Spleen (tissue), 11 donors: ENCODE data around the gene PTPRM. TPM values are rescaled to one million over a fixed set of nuclear protein-coding genes. Genes with fewer than 3 reads are reported as not detected.
A peak's percentile ranks its signal among the peaks of the same experiment; 100 is the strongest.

ENCODE experiments used
- DNase-seq: peaks from one replicate; pipeline ENCODE4 v3.0.0-alpha.2; 2020
- H3K27ac ChIP-seq, 8 donors: fragments of 200-600 bp; sonication (generic) in 7 of 8; 1 replicate in 4 of 8; 2 replicates in 4 of 8; pipeline versions ENCODE4 v1.5.0 to v1.8.0; 2016 to 2021; ENCODE audit warnings: inconsistent platforms in 4 of 8, mild to moderate bottlenecking in 4 of 8, moderate library complexity in 1 of 8
- H3K27me3 ChIP-seq, 7 donors: fragments of 200-600 bp; sonication (generic) in 6 of 7; replicated peaks in 1 of 7; 1 replicate in 4 of 7; 2 replicates in 3 of 7; pipeline versions ENCODE4 v1.5.0 to v1.8.0; 2016 to 2021; ENCODE audit warnings: inconsistent platforms in 3 of 7, mild to moderate bottlenecking in 1 of 7
- H3K36me3 ChIP-seq, 6 donors: fragments of 200-600 bp; sonication (generic) in 5 of 6; 1 replicate in 4 of 6; 2 replicates in 2 of 6; pipeline versions ENCODE4 v1.5.0 to v1.8.0; 2016 to 2021; ENCODE audit warnings: inconsistent platforms in 2 of 6
- H3K4me1 ChIP-seq, 6 donors: fragments of 200-600 bp; sonication (generic) in 5 of 6; 1 replicate in 3 of 6; 2 replicates in 3 of 6; pipeline versions ENCODE4 v1.5.0 to v1.8.0; 2016 to 2021; ENCODE audit warnings: inconsistent platforms in 3 of 6
- H3K4me3 ChIP-seq, 8 donors: fragments of 200-600 bp; sonication (generic) in 7 of 8; 1 replicate in 4 of 8; 2 replicates in 4 of 8; pipeline versions ENCODE4 v1.5.0 to v1.8.0; 2016 to 2021; ENCODE audit warnings: inconsistent platforms in 4 of 8, mild to moderate bottlenecking in 4 of 8, moderate library complexity in 2 of 8
- H3K9me3 ChIP-seq, 8 donors: fragments of 200-600 bp; sonication (generic) in 7 of 8; 1 replicate in 4 of 8; 2 replicates in 4 of 8; pipeline versions ENCODE4 v1.5.0 to v1.8.0; 2016 to 2021; ENCODE audit warnings: inconsistent platforms in 4 of 8
- CTCF ChIP-seq, 11 experiments: fragments of 200-600 bp in 7 of 11; fragments of 450-650 bp in 4 of 11; sonication (generic) in 4 of 11; IDR thresholded peaks in 8 of 11; conservative IDR thresholded peaks in 3 of 11; 1 replicate in 7 of 11; 2 replicates in 4 of 11; pipeline versions ENCODE4 v1.4.0 to v1.8.0; 2016 to 2021; ENCODE audit warnings: antibody characterized with exemption in 11 of 11, inconsistent platforms in 4 of 11, mild to moderate bottlenecking in 1 of 11
- POLR2A ChIP-seq, 3 donors: fragments of 450-650 bp; IDR thresholded peaks; one replicate each; pipeline ENCODE4 v1.5.1; 2017; ENCODE audit warnings: antibody characterized with exemption in 3 of 3, mild to moderate bottlenecking in 1 of 3
- POLR2AphosphoS5 ChIP-seq, 3 donors: sonication (generic); formaldehyde crosslinking; IDR thresholded peaks; one replicate each; pipeline ENCODE4 v1.5.1; 2017; ENCODE audit warnings: antibody characterized with exemption in 3 of 3
- WGBS, 5 donors: extraction: QIAGEN DNeasy Blood & Tissue Kit in 3 of 5; methylation state at CpG; one replicate each; pipeline versions ENCODE4 v1.1.5 to v1.1.7; 2013 to 2018; 5-methylcytosine and 5-hydroxymethylcytosine counted together
- intact Hi-C: fragments of 100-400 bp; cut with DNase I; formaldehyde crosslinking; loops from one replicate; pipeline ENCODE4 v1.15.0; 2023; ENCODE audit warnings: low total_unique reads
- polyA plus RNA-seq, 3 donors: library from polyadenylated mRNA; stranded (reverse); fragments of 200-250 nt; gene quantifications; one replicate each; pipeline ENCODE4 v1.2.1, GENCODE V29; 2013
- total RNA-seq, 7 donors: library from RNA; depleted of rRNA in 3 of 7; stranded (reverse); fragments of >200 nt in 3 of 7; fragmentation: NEBNext Ultra II Directional in 4 of 7; extraction: Animal tissue kit (Norgen Biotek cat#: 25700) in 4 of 7; gene quantifications; one replicate each; pipeline versions ENCODE4 v1.1.0 to v1.2.1, GENCODE V29; 2016 to 2021
- donor health status: healthy with polysubstance abuse.
- donor health status: DM: no; HTN: no; CAD: no; lungs with moderate emphysema.
- donor health status: DM: no; HTN: no; CAD: no.
- donor health status: Bipolar disorder and iron deficiency.
- donor health status: healthy.
- donor health status: DM: no; HTN: no; CAD: no.
- donor health status: DM: yes; HTN: yes; CAD: no.

Gene PTPRM
- total and polyA plus RNA-seq, 10 donors: 23.5 to 97.8 (median 62.8) TPM

DNA sequence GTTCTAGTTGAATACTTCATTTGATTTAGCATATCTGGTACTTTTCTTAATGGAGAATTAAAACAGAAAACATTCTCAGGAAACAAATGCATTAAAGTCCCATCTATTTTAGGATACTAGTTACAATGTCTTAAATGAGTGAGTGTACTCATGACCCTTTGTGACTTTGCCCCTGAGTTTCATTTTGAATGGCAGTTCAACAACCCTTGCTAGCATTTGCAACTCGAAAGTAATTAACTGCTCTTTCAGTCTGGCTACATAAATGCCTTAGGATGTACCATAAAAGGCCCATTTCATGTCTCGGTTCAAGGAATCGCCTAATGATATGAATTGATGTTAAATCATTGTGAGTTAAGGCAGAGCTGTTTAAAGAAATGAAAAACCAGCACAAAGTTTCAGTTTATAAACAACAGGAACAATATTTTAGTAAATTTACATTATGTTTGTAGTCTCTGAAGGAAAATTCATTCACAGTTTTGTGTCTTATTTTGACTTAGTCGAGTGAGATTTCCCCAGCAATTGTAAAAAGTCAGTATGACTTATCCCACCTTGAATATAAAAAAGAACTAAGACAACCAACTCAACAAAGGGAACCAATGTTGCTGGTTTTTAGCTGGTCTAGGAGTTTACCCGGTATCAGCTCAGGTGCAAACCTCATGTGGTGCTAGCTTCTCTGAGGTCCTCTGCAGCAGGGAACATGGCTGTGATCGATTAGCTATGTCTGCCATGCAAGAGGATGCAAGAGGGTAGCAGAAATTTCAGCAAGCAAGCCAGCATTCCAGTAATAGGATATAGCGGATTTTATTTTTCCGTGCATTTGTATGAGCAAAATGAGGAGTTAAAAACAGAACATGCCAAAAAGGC lies 386.2 kb downstream of the PTPRM start:
- WGBS, 5 donors: 65 to 84% (median 80%) methylated on average over 8 of the region's 8 CpGs

DNA sequence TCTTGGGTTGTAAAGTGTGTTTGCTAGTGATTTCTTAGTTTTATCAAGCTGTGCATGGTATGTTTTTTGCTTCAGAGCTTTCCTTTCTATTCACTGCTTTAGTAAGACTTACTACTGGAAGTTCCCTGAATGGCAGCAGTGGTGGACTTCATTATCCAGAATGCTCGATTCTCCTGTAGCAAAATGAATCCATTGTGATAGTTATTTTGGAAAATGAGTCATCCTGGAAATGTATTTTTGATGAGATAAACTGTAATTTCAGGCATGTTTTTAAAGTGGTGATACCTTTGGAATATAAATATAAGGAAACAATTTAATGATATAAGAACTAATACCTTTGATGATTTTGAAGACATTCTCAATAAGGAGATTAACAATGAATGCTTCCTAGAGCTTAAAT lies 387.1 kb downstream of the PTPRM start:
- WGBS, 5 donors: 35 to 79% (median 72%) methylated on average over 1 of the region's 1 CpG
- peaks cover 0 to 20% (median 9%) of the 10 kb centered on the region in 6 donors for H3K4me1 ChIP-seq
- no peak overlapping the region for H3K4me3 ChIP-seq
- no peak for DNase-seq
- intact Hi-C loops: no loop called here
- H3K27me3 ChIP-seq: no peaks in the 10 kb centered on the region
- no peaks in the 10 kb centered on the region for H3K36me3 ChIP-seq
- no peak for TF ChIP-seq CTCF (IDR thresholded peaks at IDR 0.05 in 8 of 11, conservative IDR thresholded peaks at IDR 0.05 in 3 of 11)
- no peak for TF ChIP-seq POLR2A (IDR thresholded peaks at IDR 0.05)
- TF ChIP-seq POLR2AphosphoS5 (IDR thresholded peaks at IDR 0.05): no peak
- no peaks in the 10 kb centered on the region for H3K9me3 ChIP-seq
- no peak overlapping the region for H3K27ac ChIP-seq

More for the DNA sequence above, 386.2 kb downstream of the PTPRM start:
- no peak for DNase-seq
- no peaks in the 10 kb centered on the region for H3K36me3 ChIP-seq
- no peaks in the 10 kb centered on the region for H3K9me3 ChIP-seq
- no peaks in the 10 kb centered on the region for H3K27me3 ChIP-seq
- no peak overlapping the region for H3K4me3 ChIP-seq
- peaks cover 0 to 17% (median 9%) of the 10 kb centered on the region in 6 donors for H3K4me1 ChIP-seq
- intact Hi-C loops: no loop called here
- H3K27ac ChIP-seq: peak overlapping the region in 2 of 8 donors; percentile 24 to 31
- TF ChIP-seq POLR2A (IDR thresholded peaks at IDR 0.05): no peak
- TF ChIP-seq POLR2AphosphoS5 (IDR thresholded peaks at IDR 0.05): no peak
- no peak for TF ChIP-seq CTCF (IDR thresholded peaks at IDR 0.05 in 8 of 11, conservative IDR thresholded peaks at IDR 0.05 in 3 of 11)

- 87 to 98% (median 93%) methylated on average over 7 of the region's 7 CpGs for WGBS, 5 donors
- intact Hi-C loops: no loop called here
- H3K9me3 ChIP-seq: no peaks in the 10 kb centered on the region
Measured at GRCh38 chr18:7955175-7955574, 388.1 kb downstream of the PTPRM start.

More at GRCh38 chr18:7955175-7955574, 388.1 kb downstream of the PTPRM start:
- DNase-seq: no peak
- Histone ChIP-seq H3K4me3 (no peak overlapping the region), H3K36me3 (no peaks in the 10 kb centered on the region), H3K27me3 (no peaks in the 10 kb centered on the region), H3K4me1 (peaks cover 0 to 20% (median 9%) of the 10 kb centered on the region in 6 donors), H3K27ac (no peak overlapping the region)
- TF ChIP-seq CTCF (IDR thresholded peaks at IDR 0.05 in 8 of 11, conservative IDR thresholded peaks at IDR 0.05 in 3 of 11) (no peak), POLR2AphosphoS5 (IDR thresholded peaks at IDR 0.05) (no peak), POLR2A (IDR thresholded peaks at IDR 0.05) (no peak)
